Fibroblast of skin of left biceps (primary cell): ENCODE results near the gene RPL34.

Experiments used
- DNase-seq, 2 experiments: peaks; one replicate each; pipeline ENCODE4 v3.0.0-alpha.2; 2013; ENCODE audit warnings: low read depth in 2 of 2

The RPL34 gene

DNA sequence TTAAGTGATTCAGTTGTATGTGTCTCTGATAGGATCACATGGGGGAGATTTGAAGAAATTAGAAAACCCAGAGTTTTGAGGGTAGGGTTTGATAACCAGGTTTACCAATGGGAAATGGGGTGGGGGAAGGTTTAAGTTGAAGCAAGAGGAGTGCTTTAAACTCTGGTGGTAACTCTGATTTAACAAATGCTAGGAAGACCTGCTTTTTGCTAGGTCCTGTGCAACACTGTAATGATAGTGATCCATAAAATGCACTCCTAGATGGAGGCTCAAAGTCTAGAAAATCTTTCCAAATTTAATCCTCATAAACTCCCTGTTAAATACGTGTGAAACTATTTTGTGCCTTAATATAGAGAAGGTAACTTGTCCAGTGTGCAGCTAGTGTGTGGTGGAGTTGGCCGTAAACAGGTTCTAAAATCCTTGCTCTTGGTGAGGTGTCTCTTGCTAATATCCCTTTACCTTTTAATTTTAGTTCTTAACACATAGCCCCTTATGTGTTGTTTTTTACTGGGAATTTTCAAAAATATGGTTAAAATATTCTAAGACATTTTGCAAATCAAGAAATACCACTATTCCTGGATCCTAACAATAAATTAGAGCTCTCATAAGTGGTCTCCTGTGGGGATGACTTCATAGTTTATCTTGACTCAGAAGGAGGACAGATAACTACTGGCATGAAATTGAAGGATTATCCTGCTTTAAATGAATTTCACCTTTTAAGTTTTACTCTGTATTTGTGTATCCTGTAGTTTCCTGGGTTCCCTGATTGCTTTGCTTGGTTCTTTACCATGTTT, 4.1 kb downstream of the RPL34 start:
- DNase-seq: no peak

DNA sequence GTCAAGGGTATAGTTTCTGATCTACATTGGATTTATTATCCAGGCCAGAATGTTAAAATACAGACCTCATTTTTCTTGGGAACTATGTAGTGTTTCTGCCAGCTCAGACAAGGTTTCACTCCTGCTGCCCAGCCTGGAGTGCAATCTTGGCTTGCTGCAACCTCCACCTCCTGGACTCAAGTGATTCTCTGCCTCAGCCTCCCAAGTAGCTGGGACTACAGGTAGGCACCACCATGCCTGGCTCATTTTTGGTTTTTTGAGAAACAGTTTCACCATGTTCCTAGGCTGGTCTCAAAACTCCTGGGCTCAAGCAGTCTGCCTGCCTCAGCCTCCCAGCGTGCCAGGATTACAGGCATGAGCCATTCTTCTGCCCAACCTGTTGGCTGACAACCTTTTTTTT, 5.7 kb downstream of the RPL34 start:
- DNase-seq: no peak

- DNase-seq: no peak
These were observed 8.0 kb downstream of the RPL34 start for GRCh38 chr4:108628411-108628810.

DNA sequence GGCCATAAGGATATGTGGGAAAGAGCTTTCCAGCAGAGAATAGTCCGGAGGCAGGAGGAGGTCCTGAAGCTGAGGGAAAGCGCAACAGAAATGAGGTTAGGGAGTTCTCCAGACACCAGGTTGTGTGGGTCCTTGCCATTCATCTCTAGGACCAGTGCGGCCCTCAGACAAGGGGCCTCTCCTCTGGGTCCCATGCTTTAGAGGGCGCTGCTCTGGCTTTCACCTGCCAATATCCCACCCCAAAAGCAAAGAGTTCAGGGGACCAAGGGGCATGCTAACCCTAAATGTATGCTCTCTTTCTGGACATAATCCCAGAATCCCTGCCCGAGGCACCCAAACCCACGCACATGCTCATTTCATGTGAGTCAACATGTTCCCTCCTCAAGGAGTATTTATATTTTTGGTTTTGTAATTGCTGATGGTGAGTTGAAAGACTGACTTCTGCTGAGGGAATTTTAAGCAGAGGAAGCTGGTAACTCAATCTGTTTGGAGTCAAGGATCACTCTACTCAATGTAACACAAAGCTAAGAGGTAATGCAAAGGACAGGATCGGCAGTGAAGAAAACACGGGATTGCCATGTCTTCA, 14.8 kb downstream of the RPL34 start:
- DNase-seq: no peak

GRCh38 chr4:108636246-108636645, 15.9 kb downstream of the RPL34 start:
- peak; percentile 58 to 70 for DNase-seq

- no peak for DNase-seq
These were observed 17.5 kb downstream of the RPL34 start for GRCh38 chr4:108637856-108638255.

- DNase-seq: peak; percentile 39
These were observed 23.9 kb downstream of the RPL34 start for GRCh38 chr4:108644237-108644636.

GRCh38 chr4:108646706-108647105, 26.3 kb downstream of the RPL34 start:
- no peak for DNase-seq

GRCh38 chr4:108649863-108650211, 29.5 kb downstream of the RPL34 start:
- DNase-seq: no peak

- DNase-seq: peak; percentile 94 to 96
These were observed 30.0 kb downstream of the RPL34 start, which contains the start of gene OSTC for GRCh38 chr4:108650212-108651013. Gene OSTC (plus strand): TSS chr4:108650599. CDS start chr4:108650656, 57 bp downstream.

GRCh38 chr4:108651014-108651791, 30.8 kb downstream of the RPL34 start:
- peak in 1 of 2 experiments; percentile 39 for DNase-seq

GRCh38 chr4:108662629-108663028, 42.3 kb downstream of the RPL34 start:
- DNase-seq: no peak

DNA sequence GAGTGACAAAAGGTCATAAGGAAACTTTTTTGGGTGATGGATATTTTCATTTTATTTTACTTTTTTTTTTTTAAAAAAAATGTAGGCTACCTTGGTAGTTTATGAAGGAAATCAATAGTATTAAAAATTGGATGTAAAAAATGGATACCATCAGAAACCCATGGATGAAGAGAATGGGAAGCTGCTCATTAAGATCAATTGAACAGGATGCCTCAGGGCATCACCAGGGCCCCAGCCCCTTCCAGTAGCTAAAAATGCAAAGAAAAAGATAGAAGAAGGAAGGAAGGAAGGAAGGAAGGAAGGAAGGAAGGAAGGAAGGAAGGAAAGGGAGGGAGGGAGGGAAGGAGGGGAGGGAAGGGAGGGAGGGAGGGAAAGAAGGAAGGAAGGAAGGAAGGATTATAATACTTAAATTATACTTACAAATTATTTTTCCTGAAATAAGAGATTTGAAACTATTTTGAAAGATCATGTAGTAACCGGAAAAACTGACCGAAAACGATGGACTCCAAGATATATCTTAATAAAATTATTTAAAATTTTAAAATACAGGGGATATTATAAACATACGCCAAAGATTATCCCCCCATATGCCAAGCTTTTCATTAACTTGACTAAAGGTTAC, 54.1 kb downstream of the RPL34 start:
- DNase-seq: no peak
